Bronchial epithelial cell (primary cell): ENCODE results near the gene CASP8AP2. TPM values are rescaled to one million over a fixed set of nuclear protein-coding genes. Genes with fewer than 3 reads are reported as not detected.
"Not testable (repeated sequence)": the region's sequence is repeated elsewhere in the genome, so short reads cannot be mapped to it uniquely, and the experiment has no call there.

ENCODE experiments used
- DNase-seq: peaks from one replicate; pipeline ENCODE4 v3.0.0-alpha.2; 2010; ENCODE audit warnings: low read depth
- FAIRE-seq: peaks from 2 replicates; lab custom pipeline; 2011; peaks lifted over from hg19 to GRCh38; lab: Jason Lieb, UNC
- H3K27me3 ChIP-seq: 2 replicates; pipeline ENCODE4 v1.5.1; 2011; ENCODE audit warnings: low read length; ENCODE audit not compliant: control insufficient read depth, insufficient read depth
- H3K36me3 ChIP-seq: 2 replicates; pipeline ENCODE4 v1.5.1; 2011; ENCODE audit warnings: low read length; ENCODE audit not compliant: control insufficient read depth, insufficient read depth
- H3K4me3 ChIP-seq: 2 replicates; pipeline ENCODE4 v1.5.1; 2011; ENCODE audit warnings: mild to moderate bottlenecking, low read depth, low read length, control low read depth
- CTCF ChIP-seq: IDR thresholded peaks from 2 replicates; pipeline ENCODE4 v1.5.1; 2011; ENCODE audit warnings: mild to moderate bottlenecking, moderate library complexity, low read length, control low read depth, inconsistent platforms; ENCODE audit not compliant: insufficient read depth, severe bottlenecking
- total RNA-seq: library from RNA; depleted of rRNA; stranded (reverse); fragments of >200 nt; gene quantifications from 2 replicates; pipeline ENCODE4 v1.2.1, GENCODE V29; 2014

The CASP8AP2 gene
- total RNA-seq, 1 donor from 2014 or later, result 10.5 TPM

- no peaks in the 10 kb centered on the region for H3K36me3 ChIP-seq
- H3K27me3 ChIP-seq, result no peaks in the 10 kb centered on the region
- DNase-seq (no peak), FAIRE-seq (no peak)
- no peak overlapping the region for H3K4me3 ChIP-seq
- no peak for TF ChIP-seq CTCF
These were observed 57.9 kb downstream of the CASP8AP2 start for GRCh38 chr6:89887452-89888137.

DNA sequence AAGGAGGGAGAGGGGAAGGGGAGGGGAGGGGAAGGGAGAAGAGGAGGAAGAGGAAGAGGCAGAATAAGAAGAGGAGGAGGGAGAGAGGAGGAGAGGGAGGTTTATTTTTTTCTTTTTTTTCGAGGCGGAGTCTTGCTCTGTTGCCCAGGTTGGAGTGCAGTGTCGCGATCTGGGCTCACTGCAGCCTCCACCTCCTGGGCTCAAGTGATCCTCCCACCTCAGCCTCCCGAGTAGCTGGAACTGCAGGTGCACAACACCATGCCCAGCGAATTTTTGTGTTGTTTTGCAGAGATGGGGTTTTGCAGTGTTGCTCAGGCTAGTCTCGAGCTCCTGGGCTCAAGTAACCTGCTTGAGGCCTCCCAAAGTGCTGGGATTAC lies 58.4 kb downstream of the CASP8AP2 start:
- no peak for TF ChIP-seq CTCF
- Histone ChIP-seq H3K36me3 (no peaks in the 10 kb centered on the region), H3K27me3 (no peaks in the 10 kb centered on the region), H3K4me3 (no peak overlapping the region)
- FAIRE-seq, result no peak
- no peak for DNase-seq

- no peak for FAIRE-seq
- no peak overlapping the region for H3K4me3 ChIP-seq
- H3K27me3 ChIP-seq, result no peaks in the 10 kb centered on the region
- peak; percentile 24 for DNase-seq
- no peak for TF ChIP-seq CTCF
- no peaks in the 10 kb centered on the region for H3K36me3 ChIP-seq
These were observed 59.2 kb downstream of the CASP8AP2 start for GRCh38 chr6:89888871-89889270.

- not testable (repeated sequence) for DNase-seq
These were observed 61.3 kb downstream of the CASP8AP2 start for GRCh38 chr6:89890845-89891528.

DNA sequence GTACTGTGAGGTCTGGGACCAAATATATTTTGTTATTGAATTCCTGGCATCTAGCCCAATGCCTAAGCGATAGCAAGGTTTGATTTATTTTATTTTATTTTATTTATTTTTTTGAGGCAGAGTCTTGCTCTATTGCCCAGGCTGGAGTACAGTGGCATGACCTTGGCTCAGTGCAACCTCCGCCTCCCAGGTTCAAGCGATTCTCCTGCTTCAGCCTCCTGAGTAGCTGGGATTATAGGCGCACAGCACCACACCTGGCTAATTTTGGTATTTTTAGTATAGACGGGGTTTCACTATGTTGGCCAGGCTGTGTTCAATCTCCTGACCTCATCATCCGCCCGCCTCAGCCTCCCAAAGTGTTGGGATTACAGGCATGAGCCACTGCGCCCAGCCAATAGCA lies 62.9 kb downstream of the CASP8AP2 start:
- not testable (repeated sequence) for H3K36me3 ChIP-seq, H3K4me3 ChIP-seq, FAIRE-seq, H3K27me3 ChIP-seq, DNase-seq

More at GRCh38 chr6:89890845-89891528, 61.3 kb downstream of the CASP8AP2 start:
- not testable (repeated sequence) for H3K27me3 ChIP-seq, FAIRE-seq, H3K36me3 ChIP-seq, H3K4me3 ChIP-seq

DNA sequence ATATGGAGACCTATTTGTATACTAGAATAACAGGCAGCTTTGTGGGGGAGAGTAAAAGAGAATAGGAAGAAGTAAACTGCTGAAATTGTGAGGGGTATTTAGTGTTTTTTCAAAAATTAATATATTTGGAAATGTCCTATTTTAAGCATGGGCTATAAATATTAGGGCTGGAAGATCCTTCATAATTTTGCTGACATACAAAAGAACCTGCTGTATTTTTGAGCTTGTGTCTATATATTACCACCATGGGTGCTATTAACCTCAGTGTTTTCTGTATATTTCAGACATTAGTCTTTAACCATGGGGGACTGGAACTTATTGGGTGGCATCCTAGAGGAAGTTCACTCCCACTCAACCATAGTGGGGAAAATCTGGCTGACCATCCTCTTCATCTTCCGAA lies 64.5 kb downstream of the CASP8AP2 start, which contains the start of gene GJA10:
GJA10 (plus strand) TSS at position 301 of the 400 bp plus-strand sequence; CDS start at position 301, 0 bp downstream.
- FAIRE-seq, result no peak
- no peak within 1 kb of the TSS for H3K4me3 ChIP-seq
- TF ChIP-seq CTCF, result no peak
- no peak for DNase-seq
- H3K27me3 ChIP-seq, result peaks cover 2% of the 10 kb centered on the region
- no peaks in the 10 kb centered on the region for H3K36me3 ChIP-seq
